SK-N-SH (cell line): ENCODE data around the gene PTPN12.

Source experiments
- FOSL2 ChIP-seq: IDR thresholded peaks from 2 replicates; pipeline ENCODE4 v1.4.0; 2012; ENCODE audit warnings: low read depth, mild to moderate bottlenecking, moderate library complexity, borderline replicate concordance
- MAX ChIP-seq: IDR thresholded peaks from 2 replicates; pipeline ENCODE4 v1.4.0; 2012; ENCODE audit warnings: low read depth
- SMC3 ChIP-seq: IDR thresholded peaks from 2 replicates; pipeline ENCODE4 v1.6.1; 2012; ENCODE audit warnings: low read depth, low read length, improper control_type of control experiment
- ZBTB33 ChIP-seq: IDR thresholded peaks from 2 replicates; pipeline ENCODE4 v1.4.0; 2012; ENCODE audit warnings: low read depth, borderline replicate concordance
- TF ChIP-seq, protein P1 (sequence below): fragments of 200-600 bp; sonication (generic); IDR thresholded peaks from 2 replicates; pipeline ENCODE4 v1.6.1; 2017; ENCODE audit warnings: antibody characterized with exemption, mild to moderate bottlenecking, moderate library complexity

DNA sequence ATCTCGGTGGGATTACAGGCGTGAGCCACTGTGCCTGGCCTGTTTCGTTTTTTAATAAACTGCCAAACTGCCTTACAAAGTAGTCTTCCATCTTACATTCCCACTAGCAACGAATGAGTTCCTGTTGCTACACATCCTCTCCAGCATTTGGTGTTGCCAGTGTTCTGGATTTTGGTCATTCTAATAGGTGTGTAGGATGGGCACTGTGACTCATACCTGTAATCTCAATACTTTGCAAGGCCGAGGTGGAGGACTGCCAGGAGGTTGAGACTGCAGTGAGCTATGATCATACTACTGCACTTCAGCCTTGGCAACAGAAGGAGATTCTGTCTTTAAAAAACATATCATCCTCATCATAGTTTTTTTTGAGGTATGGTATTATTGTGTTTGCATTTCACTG lies 137.8 kb downstream of the PTPN12 start:
- TF ChIP-seq FOSL2 (peak; percentile 39; the same call in 1 of the 2 replicates), MAX (no peak), SMC3 (no peak), ZBTB33 (no peak)
- TF ChIP-seq, protein P1, sequence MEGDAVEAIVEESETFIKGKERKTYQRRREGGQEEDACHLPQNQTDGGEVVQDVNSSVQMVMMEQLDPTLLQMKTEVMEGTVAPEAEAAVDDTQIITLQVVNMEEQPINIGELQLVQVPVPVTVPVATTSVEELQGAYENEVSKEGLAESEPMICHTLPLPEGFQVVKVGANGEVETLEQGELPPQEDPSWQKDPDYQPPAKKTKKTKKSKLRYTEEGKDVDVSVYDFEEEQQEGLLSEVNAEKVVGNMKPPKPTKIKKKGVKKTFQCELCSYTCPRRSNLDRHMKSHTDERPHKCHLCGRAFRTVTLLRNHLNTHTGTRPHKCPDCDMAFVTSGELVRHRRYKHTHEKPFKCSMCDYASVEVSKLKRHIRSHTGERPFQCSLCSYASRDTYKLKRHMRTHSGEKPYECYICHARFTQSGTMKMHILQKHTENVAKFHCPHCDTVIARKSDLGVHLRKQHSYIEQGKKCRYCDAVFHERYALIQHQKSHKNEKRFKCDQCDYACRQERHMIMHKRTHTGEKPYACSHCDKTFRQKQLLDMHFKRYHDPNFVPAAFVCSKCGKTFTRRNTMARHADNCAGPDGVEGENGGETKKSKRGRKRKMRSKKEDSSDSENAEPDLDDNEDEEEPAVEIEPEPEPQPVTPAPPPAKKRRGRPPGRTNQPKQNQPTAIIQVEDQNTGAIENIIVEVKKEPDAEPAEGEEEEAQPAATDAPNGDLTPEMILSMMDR, result no peak
